Posterior vena cava (tissue), 2 donors: Measurements from ENCODE around the gene PRICKLE3. TPM values are rescaled to one million over a fixed set of nuclear protein-coding genes. Genes with fewer than 3 reads are reported as not detected.

Experiments used
- DNase-seq: peaks from one replicate; pipeline ENCODE4 v3.0.0-alpha.2; 2020; ENCODE audit warnings: low spot score
- intact Hi-C, 2 donors: fragments of 100-400 bp; cut with DNase I; formaldehyde crosslinking; loops; one replicate each; pipeline versions ENCODE4 v1.14.1 to v1.14.2; 2022 to 2023
- total RNA-seq, 2 donors: library from RNA; stranded (reverse); fragmentation: NEBNext Ultra II Directional; extraction: Animal tissue kit (Norgen Biotek cat#: 25700); gene quantifications; one replicate each; pipeline ENCODE4 v1.2.1, GENCODE V29; 2021
- donor health status: DM: yes; HTN: yes; CAD: no.
- donor health status: DM: yes; HTN: yes; CAD: no.

Gene PRICKLE3
- total RNA-seq, 2 donors from 2014 or later, result 7.3 to 8.0 TPM

- intact Hi-C loops, result no loop called here
- DNase-seq, result no peak
These were observed 23.5 kb upstream of the PRICKLE3 start for GRCh38 chrX:49209434-49210251.

- intact Hi-C loops, result no loop called here
- DNase-seq, result no peak
These were observed 22.2 kb upstream of the PRICKLE3 start for GRCh38 chrX:49208399-49208798.

DNA sequence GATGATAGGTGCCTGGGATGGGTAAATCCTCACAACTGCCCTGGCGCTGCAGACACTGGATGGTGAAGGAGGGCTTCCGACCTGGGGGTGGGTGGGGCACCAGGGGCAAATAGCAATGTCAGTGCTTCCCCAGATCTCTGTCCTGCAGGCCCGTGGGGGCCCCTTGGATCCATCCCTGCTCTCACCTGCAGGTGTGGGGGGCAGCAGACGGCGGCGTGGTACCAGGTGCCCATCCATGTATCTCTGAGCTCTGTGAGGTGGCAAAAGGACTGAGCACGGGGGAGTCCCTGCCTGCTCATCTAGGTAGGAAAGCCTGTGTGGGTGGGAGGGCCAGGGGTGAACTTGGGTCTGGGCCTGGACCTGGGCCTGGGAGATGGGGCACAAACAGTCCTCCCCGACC is 20.4 kb upstream of the PRICKLE3 start:
- DNase-seq, result no peak
- intact Hi-C loops, result no loop called here

DNA sequence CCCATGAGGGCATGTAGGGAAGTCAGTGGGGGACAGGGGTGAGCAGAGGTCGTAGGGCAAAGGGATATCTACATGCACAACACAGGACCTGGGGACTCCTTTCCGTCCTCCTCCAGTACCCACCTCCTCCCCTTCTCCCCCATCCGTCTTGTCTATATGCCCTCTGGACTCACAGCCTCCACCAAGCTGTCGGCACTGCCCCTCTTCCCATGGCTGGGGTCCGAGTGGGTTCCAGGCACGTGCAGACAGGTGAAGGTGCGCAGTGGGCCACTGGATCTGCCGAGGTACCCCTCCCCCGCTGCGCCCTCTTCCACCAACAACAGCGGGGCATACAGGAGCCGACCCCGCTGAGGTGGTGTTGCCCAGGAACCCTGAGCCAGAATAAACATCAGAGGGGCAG is 19.3 kb upstream of the PRICKLE3 start:
- intact Hi-C loops, result no loop called here

GRCh38 chrX:49204709-49205108 is 18.5 kb upstream of the PRICKLE3 start:
- intact Hi-C loops, result no loop called here
- no peak for DNase-seq

More for the DNA sequence above, 19.3 kb upstream of the PRICKLE3 start:
- DNase-seq, result no peak

- intact Hi-C loops, result no loop called here
- no peak for DNase-seq
These were observed 17.8 kb upstream of the PRICKLE3 start for GRCh38 chrX:49204017-49204416.

DNA sequence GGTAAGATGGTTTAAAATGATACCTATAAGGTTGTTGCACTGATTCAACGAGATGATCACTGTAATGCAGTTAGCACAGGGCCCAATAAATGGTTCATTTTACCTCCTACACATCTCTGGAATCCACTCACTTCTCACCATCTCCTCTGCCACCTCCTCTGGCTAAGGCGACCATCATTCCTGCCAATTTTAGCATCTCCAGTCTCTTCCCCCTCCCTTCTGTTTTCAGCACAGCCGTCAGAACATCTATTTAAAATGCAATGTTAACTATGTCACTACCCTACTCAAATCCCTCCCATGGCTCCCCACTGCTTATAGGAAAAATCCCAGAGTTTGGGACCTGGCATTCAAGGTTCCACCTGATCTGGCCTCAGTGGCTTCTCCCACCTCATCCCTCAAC is 17.4 kb upstream of the PRICKLE3 start:
- no peak for DNase-seq
- intact Hi-C loops, result no loop called here

DNA sequence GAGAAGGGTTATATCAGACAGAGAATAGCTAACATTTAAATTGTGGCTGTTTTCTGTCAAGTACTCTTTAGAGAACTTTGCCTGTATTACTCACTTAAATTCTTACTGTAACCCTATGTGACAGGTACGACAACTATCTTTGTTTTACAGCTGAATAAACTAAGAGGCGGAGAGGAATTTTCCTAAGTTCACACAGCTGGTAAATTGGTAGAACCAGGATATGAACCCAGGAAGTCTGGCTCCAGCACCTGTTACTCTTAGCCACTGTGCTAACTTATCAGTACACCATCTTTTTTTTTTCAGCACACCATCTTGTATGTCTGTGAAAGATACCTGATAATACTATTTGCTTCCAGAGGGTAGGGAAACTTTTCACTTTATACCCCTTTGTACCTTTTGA is 15.8 kb upstream of the PRICKLE3 start:
- intact Hi-C loops, result no loop called here
- no peak for DNase-seq

DNA sequence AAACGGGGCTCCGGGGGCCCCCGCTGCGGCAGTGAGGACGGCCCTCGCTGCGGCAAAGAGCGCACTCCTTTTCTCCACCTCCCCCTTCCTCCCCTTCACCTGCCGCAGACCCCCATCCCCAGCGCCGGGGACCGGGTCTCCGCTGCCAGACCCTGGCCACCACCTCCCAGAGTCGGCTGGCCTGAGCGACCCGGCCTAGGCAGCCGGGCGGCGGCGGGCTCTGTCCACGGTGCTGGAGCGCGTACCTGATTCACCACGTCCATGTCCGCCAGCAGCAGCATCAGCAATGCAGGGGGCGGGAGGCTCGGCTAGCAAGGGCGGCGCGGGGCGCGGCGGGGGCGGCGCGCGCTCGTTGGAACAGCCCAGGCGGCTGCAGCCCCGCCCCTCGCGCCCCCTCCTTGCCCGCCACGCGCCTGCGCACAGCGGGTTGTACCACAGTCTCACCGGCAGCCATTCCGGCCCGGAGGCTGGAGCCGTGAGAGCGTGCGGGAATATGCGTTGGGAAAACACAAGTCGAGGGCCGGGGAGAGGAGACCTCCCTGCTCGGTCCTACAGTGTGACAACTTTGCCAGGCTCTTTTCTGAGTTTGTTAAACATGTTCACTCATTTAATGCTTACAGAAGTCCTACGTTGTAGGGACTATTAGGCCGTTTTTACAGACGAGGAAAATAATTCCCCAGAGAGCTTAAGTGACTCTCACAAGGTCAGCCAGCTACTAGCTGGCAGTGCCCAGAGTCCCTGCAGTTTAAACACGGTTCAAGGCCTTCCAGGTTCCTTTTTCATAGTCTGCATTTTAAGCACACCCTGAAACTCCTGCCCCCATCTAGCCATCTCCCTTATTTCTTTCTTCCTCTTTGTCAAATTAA is 14.0 kb upstream of the PRICKLE3 start, which contains the start of gene SYP:
SYP (minus strand) TSS at position 288 of the 866 bp plus-strand sequence; CDS start at position 281, 7 bp downstream.
- DNase-seq, result peak; percentile 96
- intact Hi-C loops, result no loop called here

DNA sequence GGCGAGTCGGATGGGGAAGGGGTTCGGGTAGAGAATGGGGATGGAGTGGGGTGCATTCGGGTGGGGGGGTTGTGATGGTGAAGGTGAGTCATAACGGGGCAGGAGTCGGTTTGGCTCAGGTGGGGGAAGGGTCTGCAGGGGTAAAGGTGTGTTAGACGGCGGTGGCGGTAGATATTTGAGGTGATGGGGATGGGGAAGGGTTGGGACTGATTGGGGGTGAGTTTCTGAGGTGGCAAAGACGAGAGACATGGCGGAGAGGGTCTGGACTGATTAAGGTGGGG is 13.1 kb upstream of the PRICKLE3 start:
- intact Hi-C loops, result no loop called here

GRCh38 chrX:49198540-49199314 is 12.6 kb upstream of the PRICKLE3 start:
- no peak for DNase-seq
- intact Hi-C loops, result no loop called here

More for the DNA sequence above, 13.1 kb upstream of the PRICKLE3 start:
- DNase-seq, result no peak

DNA sequence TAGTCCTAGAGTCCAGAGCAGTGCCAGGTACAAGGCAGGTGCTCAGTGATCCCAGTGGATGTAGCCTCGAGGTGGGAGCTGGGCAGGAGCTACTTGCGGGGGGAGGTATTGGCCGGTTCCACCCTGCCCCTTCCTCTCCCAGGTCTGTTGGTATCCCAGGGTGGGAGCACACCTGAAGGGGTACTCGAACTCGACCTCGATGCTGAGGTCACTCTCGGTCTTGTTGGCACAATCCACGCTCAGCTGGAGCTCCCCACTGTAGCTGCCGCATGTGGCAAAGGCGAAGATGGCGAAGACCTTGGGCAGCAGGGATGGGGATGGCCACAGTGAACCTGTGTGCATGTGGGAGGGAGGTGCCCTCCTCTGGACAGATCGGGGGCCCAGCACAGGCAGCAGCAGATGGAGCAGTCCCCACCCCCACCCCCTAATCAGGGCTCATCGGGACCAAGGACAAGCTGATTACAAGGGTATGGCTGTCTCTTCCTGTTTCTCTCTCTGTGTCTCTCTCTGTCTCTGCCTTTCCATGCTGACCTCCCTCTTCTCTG is 11.4 kb upstream of the PRICKLE3 start:
- no peak for DNase-seq
- intact Hi-C loops, result no loop called here

DNA sequence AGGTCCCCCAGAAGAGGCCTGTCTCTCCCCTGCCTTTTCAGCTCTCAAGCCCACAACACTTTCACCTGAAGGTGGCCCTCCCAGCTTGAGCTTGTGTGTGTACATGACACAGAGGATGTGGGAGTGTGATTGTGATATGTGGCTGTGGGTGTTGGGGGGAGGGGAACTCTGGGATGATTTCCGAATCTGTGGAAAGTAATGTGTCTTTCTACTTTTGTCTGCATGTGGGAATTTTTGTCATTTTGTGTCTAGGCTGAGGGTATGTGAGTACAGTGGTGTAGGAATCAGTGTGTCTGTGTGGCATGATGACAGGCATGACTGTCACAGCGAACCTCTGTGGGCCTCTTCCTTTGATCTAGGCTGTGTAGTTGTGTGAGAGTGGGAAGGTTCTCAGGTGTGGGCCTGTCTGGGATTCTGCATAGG is 7.4 kb upstream of the PRICKLE3 start:
- intact Hi-C loops, result no loop called here
- no peak for DNase-seq

GRCh38 chrX:49192722-49193328 is 6.7 kb upstream of the PRICKLE3 start:
- intact Hi-C loops, result no loop called here
- DNase-seq, result no peak

GRCh38 chrX:49191574-49192011 is 5.4 kb upstream of the PRICKLE3 start:
- no peak for DNase-seq
- intact Hi-C loops, result no loop called here

- peak; percentile 96 for DNase-seq
- intact Hi-C loops, result no loop called here
These were observed 4.8 kb upstream of the PRICKLE3 start for GRCh38 chrX:49190821-49191573.

GRCh38 chrX:49189606-49190005 is 3.4 kb upstream of the PRICKLE3 start:
- DNase-seq, result no peak
- intact Hi-C loops, result no loop called here

- DNase-seq, result no peak
- intact Hi-C loops, result no loop called here
These were observed 2.4 kb upstream of the PRICKLE3 start for GRCh38 chrX:49188468-49189076.
